NCI-H446 treated with DMSO at 0.1 percent for 48 hours (cell line): ENCODE data around the gene ACOT13.
"Not testable (repeated sequence)": the region's sequence is repeated elsewhere in the genome, so short reads cannot be mapped to it uniquely, and the experiment has no call there.

ENCODE experiments used
- DNase-seq: peaks from one replicate; lab custom pipeline; 2025; lab: John Stamatoyannopoulos, UW

ACOT13 gene

GRCh38 chr6:24731456-24732134 is 64.7 kb downstream of the ACOT13 start:
- not testable (repeated sequence) for DNase-seq

- DNase-seq: no peak
These were observed 67.3 kb downstream of the ACOT13 start for GRCh38 chr6:24734166-24734565.

- DNase-seq: not testable (repeated sequence)
These were observed 67.8 kb downstream of the ACOT13 start for GRCh38 chr6:24734710-24735109.

- DNase-seq: no peak
These were observed 71.9 kb downstream of the ACOT13 start for GRCh38 chr6:24738741-24739140.

GRCh38 chr6:24740861-24741260 is 74.0 kb downstream of the ACOT13 start:
- DNase-seq: no peak

- DNase-seq: no peak
These were observed 75.4 kb downstream of the ACOT13 start for GRCh38 chr6:24742216-24742738.

- peak; percentile 18 for DNase-seq
These were observed 76.5 kb downstream of the ACOT13 start for GRCh38 chr6:24743265-24743943.

GRCh38 chr6:24743944-24744335 is 77.1 kb downstream of the ACOT13 start:
- DNase-seq: no peak

- DNase-seq: no peak
These were observed 78.0 kb downstream of the ACOT13 start for GRCh38 chr6:24744911-24745310.

GRCh38 chr6:24749297-24749696 is 82.4 kb downstream of the ACOT13 start:
- no peak for DNase-seq

- not testable (repeated sequence) for DNase-seq
These were observed 84.0 kb downstream of the ACOT13 start for GRCh38 chr6:24750878-24751277.

- DNase-seq: no peak
These were observed 85.6 kb downstream of the ACOT13 start for GRCh38 chr6:24752503-24752902.

- no peak for DNase-seq
These were observed 86.1 kb downstream of the ACOT13 start for GRCh38 chr6:24752917-24753492.

GRCh38 chr6:24753545-24753944 is 86.7 kb downstream of the ACOT13 start:
- no peak for DNase-seq

- not testable (repeated sequence) for DNase-seq
These were observed 87.5 kb downstream of the ACOT13 start for GRCh38 chr6:24754378-24754777.
